Uterus (tissue), 4 donors: ENCODE measurements around the gene MAGEL2. TPM values are rescaled to one million over a fixed set of nuclear protein-coding genes. Genes with fewer than 3 reads are reported as not detected.
"Not testable (repeated sequence)": the region's sequence is repeated elsewhere in the genome, so short reads cannot be mapped to it uniquely, and the experiment has no call there.

Experiments
- DNase-seq, 2 donors: peaks; one replicate each; pipeline ENCODE4 v3.0.0-alpha.2; 2019 to 2020
- H3K27ac ChIP-seq, 2 donors: fragments of 200-600 bp; sonication (generic); 1 replicate in 1 of 2; 2 replicates in 1 of 2; pipeline ENCODE4 v1.5.1; 2016 to 2018
- H3K27me3 ChIP-seq, 2 donors: fragments of 200-600 bp; sonication (generic); one replicate each; pipeline ENCODE4 v1.5.1; 2018 to 2019; ENCODE audit warnings: control low read depth in 1 of 2
- H3K36me3 ChIP-seq, 2 donors: fragments of 200-600 bp; sonication (generic); one replicate each; pipeline ENCODE4 v1.5.1; 2019; ENCODE audit warnings: control low read depth in 1 of 2
- H3K4me1 ChIP-seq, 2 donors: fragments of 200-600 bp; sonication (generic); one replicate each; pipeline ENCODE4 v1.5.1; 2018 to 2019; ENCODE audit warnings: control low read depth in 1 of 2
- H3K4me3 ChIP-seq, 2 donors: fragments of 200-600 bp; sonication (generic); 1 replicate in 1 of 2; 2 replicates in 1 of 2; pipeline ENCODE4 v1.5.1; 2018 to 2019; ENCODE audit warnings: mild to moderate bottlenecking in 1 of 2
- H3K9me3 ChIP-seq, 2 donors: fragments of 200-600 bp; sonication (generic); one replicate each; pipeline ENCODE4 v1.5.1; 2019; ENCODE audit warnings: control low read depth in 1 of 2
- POLR2A ChIP-seq, 2 donors: fragments of 450-650 bp; IDR thresholded peaks; one replicate each; pipeline ENCODE4 v1.6.1; 2016; ENCODE audit warnings: antibody characterized with exemption in 2 of 2, mild to moderate bottlenecking in 1 of 2, moderate library complexity in 1 of 2
- intact Hi-C: fragments of 100-400 bp; cut with DNase I; formaldehyde crosslinking; loops from one replicate; pipeline ENCODE4 v1.15.1; 2023; ENCODE audit warnings: low total_unique reads
- total RNA-seq, 4 donors: library from RNA; depleted of rRNA in 3 of 4; stranded (reverse); fragments of >200 nt in 3 of 4; gene quantifications; one replicate each; pipeline versions ENCODE4 v1.1.0 to v1.2.4, GENCODE V29; 2014 to 2023
- TF ChIP-seq, protein P1 (sequence below), 4 experiments: fragments of 200-600 bp in 2 of 4; fragments of 450-650 bp in 2 of 4; sonication (generic) in 2 of 4; IDR thresholded peaks; one replicate each; pipeline ENCODE4 v1.5.1; 2016 to 2019; ENCODE audit warnings: antibody characterized with exemption in 4 of 4, mild to moderate bottlenecking in 2 of 4, moderate library complexity in 1 of 4
- donor health status: DM: yes; HTN: yes; CAD: no.

Gene MAGEL2
- total RNA-seq, 4 donors from 2014 or later = 0.29 to 6.6 (median 3.2) TPM; not detected in 1

DNA sequence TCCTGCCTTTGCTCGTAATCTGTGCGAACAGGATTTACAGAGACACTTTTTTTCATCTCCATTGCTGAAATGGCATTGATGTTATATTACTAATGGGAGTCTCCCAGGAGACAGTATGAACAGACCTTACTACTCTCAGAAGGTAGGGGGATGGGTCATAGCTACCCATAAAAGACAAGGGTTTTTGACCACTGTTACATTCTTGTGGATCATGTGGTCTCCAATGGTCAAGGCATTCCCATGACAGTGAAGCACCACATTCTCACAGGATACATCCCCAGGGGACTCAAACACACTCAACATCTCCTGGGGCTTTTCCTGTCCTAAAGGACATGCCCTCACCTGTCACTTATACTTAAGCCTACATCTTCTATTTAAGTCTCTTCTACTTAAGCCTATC is 41.4 kb downstream of the MAGEL2 start:
- Histone ChIP-seq H3K9me3 (no peaks in the 10 kb centered on the region), H3K4me1 (no peaks in the 10 kb centered on the region), H3K27ac (no peak overlapping the region), H3K27me3 (no peaks in the 10 kb centered on the region), H3K4me3 (no peak overlapping the region), H3K36me3 (no peaks in the 10 kb centered on the region)
- TF ChIP-seq, protein P1, sequence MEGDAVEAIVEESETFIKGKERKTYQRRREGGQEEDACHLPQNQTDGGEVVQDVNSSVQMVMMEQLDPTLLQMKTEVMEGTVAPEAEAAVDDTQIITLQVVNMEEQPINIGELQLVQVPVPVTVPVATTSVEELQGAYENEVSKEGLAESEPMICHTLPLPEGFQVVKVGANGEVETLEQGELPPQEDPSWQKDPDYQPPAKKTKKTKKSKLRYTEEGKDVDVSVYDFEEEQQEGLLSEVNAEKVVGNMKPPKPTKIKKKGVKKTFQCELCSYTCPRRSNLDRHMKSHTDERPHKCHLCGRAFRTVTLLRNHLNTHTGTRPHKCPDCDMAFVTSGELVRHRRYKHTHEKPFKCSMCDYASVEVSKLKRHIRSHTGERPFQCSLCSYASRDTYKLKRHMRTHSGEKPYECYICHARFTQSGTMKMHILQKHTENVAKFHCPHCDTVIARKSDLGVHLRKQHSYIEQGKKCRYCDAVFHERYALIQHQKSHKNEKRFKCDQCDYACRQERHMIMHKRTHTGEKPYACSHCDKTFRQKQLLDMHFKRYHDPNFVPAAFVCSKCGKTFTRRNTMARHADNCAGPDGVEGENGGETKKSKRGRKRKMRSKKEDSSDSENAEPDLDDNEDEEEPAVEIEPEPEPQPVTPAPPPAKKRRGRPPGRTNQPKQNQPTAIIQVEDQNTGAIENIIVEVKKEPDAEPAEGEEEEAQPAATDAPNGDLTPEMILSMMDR (IDR thresholded peaks at IDR 0.05) = no peak
- TF ChIP-seq POLR2A (IDR thresholded peaks at IDR 0.05) = no peak
- intact Hi-C loops = no loop called here
- DNase-seq = no peak

- no peaks in the 10 kb centered on the region for H3K9me3 ChIP-seq
- no peak overlapping the region for H3K4me3 ChIP-seq
- TF ChIP-seq, protein P1 (IDR thresholded peaks at IDR 0.05) = no peak
- no peak for TF ChIP-seq POLR2A (IDR thresholded peaks at IDR 0.05)
- intact Hi-C loops = no loop called here
- H3K27me3 ChIP-seq = no peaks in the 10 kb centered on the region
- no peak for DNase-seq
- no peak overlapping the region for H3K27ac ChIP-seq
- H3K36me3 ChIP-seq = no peaks in the 10 kb centered on the region
- H3K4me1 ChIP-seq = no peaks in the 10 kb centered on the region
Measured at GRCh38 chr15:23602124-23602523, 45.5 kb downstream of the MAGEL2 start.

DNA sequence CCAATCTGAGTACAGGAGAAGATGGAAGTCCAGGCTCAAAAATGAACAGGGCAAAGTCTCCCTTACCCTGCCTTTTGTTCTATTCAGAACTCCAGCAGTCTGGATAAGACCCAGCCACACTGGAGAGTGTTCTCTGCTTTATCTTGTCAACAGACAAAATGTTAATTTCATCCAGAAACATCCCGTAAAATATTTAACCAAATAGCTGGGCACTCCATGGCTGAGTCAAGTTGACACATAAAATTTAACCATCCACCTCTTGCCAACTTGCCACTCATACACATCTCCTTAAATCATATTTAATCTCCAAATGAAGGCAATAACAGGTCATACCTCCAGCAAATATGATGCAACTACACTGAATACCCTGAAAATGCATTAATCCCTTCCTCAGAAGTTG is 48.6 kb downstream of the MAGEL2 start:
- DNase-seq = no peak

DNA sequence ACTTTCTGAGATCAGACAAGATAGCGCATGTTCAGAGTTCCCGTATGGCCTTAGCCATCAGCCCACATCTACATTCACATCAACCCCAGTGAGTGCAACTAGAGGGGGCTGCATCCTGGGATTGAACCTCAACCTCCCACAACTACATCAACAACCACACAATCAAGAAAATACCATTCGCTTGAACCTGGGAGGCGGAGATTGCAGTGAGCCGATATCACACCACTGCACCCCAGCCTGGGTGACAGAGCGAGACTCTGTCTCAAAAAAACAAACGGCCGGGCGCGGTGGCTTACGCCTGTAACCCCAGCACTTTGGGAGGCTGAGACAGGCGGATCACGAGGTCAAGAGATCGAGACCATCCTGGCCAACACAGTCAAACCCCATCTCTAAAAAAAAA is 50.4 kb downstream of the MAGEL2 start:
- H3K27ac ChIP-seq, H3K4me1 ChIP-seq, intact Hi-C loops, H3K9me3 ChIP-seq, H3K36me3 ChIP-seq, H3K27me3 ChIP-seq, H3K4me3 ChIP-seq, DNase-seq: not testable (repeated sequence)

More for the DNA sequence above, 48.6 kb downstream of the MAGEL2 start:
- intact Hi-C loops = no loop called here
- no peaks in the 10 kb centered on the region for H3K9me3 ChIP-seq
- H3K4me1 ChIP-seq = no peaks in the 10 kb centered on the region
- no peak overlapping the region for H3K27ac ChIP-seq
- no peak for TF ChIP-seq POLR2A (IDR thresholded peaks at IDR 0.05)
- TF ChIP-seq, protein P1 (IDR thresholded peaks at IDR 0.05) = no peak
- H3K4me3 ChIP-seq = no peak overlapping the region
- H3K36me3 ChIP-seq = no peaks in the 10 kb centered on the region
- no peaks in the 10 kb centered on the region for H3K27me3 ChIP-seq

- H3K9me3 ChIP-seq = no peaks in the 10 kb centered on the region
- intact Hi-C loops = no loop called here
Measured at GRCh38 chr15:23596736-23597135, 50.9 kb downstream of the MAGEL2 start.

More at GRCh38 chr15:23596736-23597135, 50.9 kb downstream of the MAGEL2 start:
- no peak overlapping the region for H3K4me3 ChIP-seq
- no peak for DNase-seq
- no peaks in the 10 kb centered on the region for H3K27me3 ChIP-seq
- H3K4me1 ChIP-seq = no peaks in the 10 kb centered on the region
- H3K27ac ChIP-seq = no peak overlapping the region
- TF ChIP-seq, protein P1 (IDR thresholded peaks at IDR 0.05) = no peak
- no peak for TF ChIP-seq POLR2A (IDR thresholded peaks at IDR 0.05)
- no peaks in the 10 kb centered on the region for H3K36me3 ChIP-seq
